ENCODE measurements around the gene ME2. TPM values are rescaled to one million over a fixed set of nuclear protein-coding genes. Genes with fewer than 3 reads are reported as not detected.

The ME2 gene
- total and polyA plus RNA-seq, 2 of the 8 experiments (the other 6 are each of a cell fraction or from before 2014, with no cell fraction given), result 54.7 to 66.9 TPM

DNA sequence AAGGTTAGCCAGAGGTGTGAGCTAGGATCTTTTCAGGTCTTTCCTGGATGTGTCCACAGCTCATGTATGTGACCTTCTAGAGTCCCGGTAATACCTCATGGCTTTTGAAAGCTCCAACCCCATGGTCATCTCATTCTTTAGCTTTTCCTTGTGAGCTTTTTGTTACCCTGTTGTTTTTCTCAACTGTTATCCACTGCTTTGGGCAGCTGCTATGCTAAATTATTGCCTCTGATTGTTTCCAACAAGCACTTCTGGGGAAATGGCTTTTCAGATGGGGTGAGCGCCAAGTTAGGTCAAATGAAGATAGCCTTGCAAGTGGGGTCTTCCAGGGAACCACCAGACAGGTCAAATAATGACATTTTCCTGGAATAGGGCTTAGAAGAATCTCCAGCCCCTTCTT is 27.9 kb downstream of the ME2 start:
- H2BK20ac ChIP-seq (ENCODE audit: low read length), result no peak overlapping the region
- POLR2A ChIA-PET (ENCODE audit: partially characterized antibody), result no interaction called here
- TF ChIP-seq SIX5 (IDR thresholded peaks at IDR 0.05; ENCODE audit: low read depth, low read length), result no peak
- TF ChIP-seq BCL11A (IDR thresholded peaks at IDR 0.05; ENCODE audit: low read depth in 2 of 2, low read length in 2 of 2), result no peak
- TF ChIP-seq KDM5A (IDR thresholded peaks at IDR 0.05; ENCODE audit: low read length), result no peak
- TF ChIP-seq, protein P1, sequence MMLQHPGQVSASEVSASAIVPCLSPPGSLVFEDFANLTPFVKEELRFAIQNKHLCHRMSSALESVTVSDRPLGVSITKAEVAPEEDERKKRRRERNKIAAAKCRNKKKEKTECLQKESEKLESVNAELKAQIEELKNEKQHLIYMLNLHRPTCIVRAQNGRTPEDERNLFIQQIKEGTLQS (IDR thresholded peaks at IDR 0.05; ENCODE audit: insufficient read depth, low read depth, low read length), result no peak
- TF ChIP-seq SP4 (IDR thresholded peaks at IDR 0.05; ENCODE audit: low read length), result no peak
- TF ChIP-seq RFX5 (IDR thresholded peaks at IDR 0.05; ENCODE audit: borderline replicate concordance, low read depth, low read length), result no peak
- TF ChIP-seq POU5F1 (IDR thresholded peaks at IDR 0.05; ENCODE audit: low read depth, low read length), result no peak
- no peak for TF ChIP-seq GABPA (IDR thresholded peaks at IDR 0.05; ENCODE audit: borderline replicate concordance, insufficient read depth, low read length)
- no peak overlapping the region for H3K9ac ChIP-seq (replicated peaks in 1 of 4; ENCODE audit: extremely low read depth in 1 of 4, low read depth in 3 of 4, low read length in 3 of 4)
- H3K4me2 ChIP-seq (ENCODE audit: insufficient read depth in 1 of 2, low read depth in 2 of 2, low read length in 2 of 2), result no peak overlapping the region
- H2BK120ac ChIP-seq (replicated peaks; ENCODE audit: low read depth, low read length), result no peak overlapping the region
- no peak overlapping the region for H4K8ac ChIP-seq (ENCODE audit: extremely low read depth, insufficient read depth, low read length)
- H3K18ac ChIP-seq (ENCODE audit: extremely low read depth, low read length), result no peak overlapping the region
- no peak overlapping the region for H2BK12ac ChIP-seq (ENCODE audit: low read depth, low read length)
- no peak overlapping the region for H3K14ac ChIP-seq (ENCODE audit: insufficient read length)
- H2AFZ ChIP-seq (ENCODE audit: low read length), result no peak overlapping the region
- peaks cover 4% of the 10 kb centered on the region; the same call in 1 of the 2 replicates for H3K79me1 ChIP-seq (ENCODE audit: low read depth, low read length)
- peaks cover 4 to 10% of the 10 kb centered on the region in 2 experiments; a peak in 2 of 4 replicates for H3K9me3 ChIP-seq (ENCODE audit: insufficient read depth in 2 of 2, low read depth in 1 of 2, low read length in 1 of 2)
- peaks cover 0 to 1% (median 0%) of the 10 kb centered on the region in 4 experiments; a peak in 1 of 7 replicates for H3K27me3 ChIP-seq (replicated peaks in 1 of 4; ENCODE audit: control insufficient read depth in 3 of 4, extremely low read depth in 1 of 4, insufficient read depth in 3 of 4, low read length in 3 of 4)
- CTCF ChIA-PET (ENCODE audit: partially characterized antibody), result no interaction called here
- no peak overlapping the region for H3K4ac ChIP-seq (replicated peaks; ENCODE audit: insufficient read length, low read depth, low read length)
- no peak overlapping the region for H3K4me3 ChIP-seq (ENCODE audit: extremely low read depth in 1 of 4, insufficient read depth in 2 of 4, low read depth in 3 of 4, low read length in 4 of 4)
- H3K23me2 ChIP-seq (ENCODE audit: low read depth, low read length), result no peaks in the 10 kb centered on the region
- no peak overlapping the region for H2BK15ac ChIP-seq (ENCODE audit: low read length)
- whole genome bisulfite sequencing, 2 experiments (ENCODE audit: extremely low coverage in 1 of 2, insufficient coverage in 1 of 2, insufficient read length in 1 of 2, insufficient replicate concordance in 2 of 2, low coverage in 1 of 2, low lambda C conversion rate in 2 of 2, missing lambda C conversion rate in 1 of 2), result 100% methylated on average over 2 of the region's 2 CpGs; no CpG with 5 or more reads in 1 of the 2 experiments
- DNase-seq (ENCODE audit: low read depth in 1 of 2, low spot score in 2 of 2) (no peak), FAIRE-seq (no peak)
- no peak overlapping the region for H3K56ac ChIP-seq (replicated peaks; ENCODE audit: insufficient read length, low read depth, low read length)
- H3K79me2 ChIP-seq (ENCODE audit: control insufficient read depth in 1 of 2, insufficient read depth in 2 of 2, low read length in 2 of 2), result no peaks in the 10 kb centered on the region; a peak in 2 of 4 replicates
- H3K27ac ChIP-seq (ENCODE audit: low read depth, low read length), result no peak overlapping the region
- no peak overlapping the region for H3K23ac ChIP-seq (ENCODE audit: insufficient read length)
- no peaks in the 10 kb centered on the region for H3K4me1 ChIP-seq (replicated peaks in 1 of 4; ENCODE audit: control insufficient read depth in 3 of 4, insufficient read depth in 4 of 4, low read length in 3 of 4)
- no peak overlapping the region for H4K5ac ChIP-seq (ENCODE audit: insufficient read length, low read depth, low read length)
- H4K91ac ChIP-seq (replicated peaks; ENCODE audit: insufficient read length, low read length), result no peak overlapping the region
- no peaks in the 10 kb centered on the region for H4K20me1 ChIP-seq (replicated peaks in 1 of 2; ENCODE audit: control insufficient read depth in 1 of 2, insufficient read depth in 2 of 2, low read length in 2 of 2)
- no peak overlapping the region for H2BK5ac ChIP-seq (ENCODE audit: low read depth, low read length)
- H2AK5ac ChIP-seq (ENCODE audit: low read depth, low read length), result no peak overlapping the region
- peaks cover 0 to 34% (median 12%) of the 10 kb centered on the region in 4 experiments; a peak in 6 of 8 replicates for H3K36me3 ChIP-seq (ENCODE audit: control insufficient read depth in 2 of 4, insufficient read depth in 4 of 4, low read length in 3 of 4)

Measured in H1 (cell line).